ENCODE data around the gene SNX20. TPM values are rescaled to one million over a fixed set of nuclear protein-coding genes. Genes with fewer than 3 reads are reported as not detected.

SNX20 gene
- total RNA-seq, 1 experiment from 2014 or later: not detected

DNA sequence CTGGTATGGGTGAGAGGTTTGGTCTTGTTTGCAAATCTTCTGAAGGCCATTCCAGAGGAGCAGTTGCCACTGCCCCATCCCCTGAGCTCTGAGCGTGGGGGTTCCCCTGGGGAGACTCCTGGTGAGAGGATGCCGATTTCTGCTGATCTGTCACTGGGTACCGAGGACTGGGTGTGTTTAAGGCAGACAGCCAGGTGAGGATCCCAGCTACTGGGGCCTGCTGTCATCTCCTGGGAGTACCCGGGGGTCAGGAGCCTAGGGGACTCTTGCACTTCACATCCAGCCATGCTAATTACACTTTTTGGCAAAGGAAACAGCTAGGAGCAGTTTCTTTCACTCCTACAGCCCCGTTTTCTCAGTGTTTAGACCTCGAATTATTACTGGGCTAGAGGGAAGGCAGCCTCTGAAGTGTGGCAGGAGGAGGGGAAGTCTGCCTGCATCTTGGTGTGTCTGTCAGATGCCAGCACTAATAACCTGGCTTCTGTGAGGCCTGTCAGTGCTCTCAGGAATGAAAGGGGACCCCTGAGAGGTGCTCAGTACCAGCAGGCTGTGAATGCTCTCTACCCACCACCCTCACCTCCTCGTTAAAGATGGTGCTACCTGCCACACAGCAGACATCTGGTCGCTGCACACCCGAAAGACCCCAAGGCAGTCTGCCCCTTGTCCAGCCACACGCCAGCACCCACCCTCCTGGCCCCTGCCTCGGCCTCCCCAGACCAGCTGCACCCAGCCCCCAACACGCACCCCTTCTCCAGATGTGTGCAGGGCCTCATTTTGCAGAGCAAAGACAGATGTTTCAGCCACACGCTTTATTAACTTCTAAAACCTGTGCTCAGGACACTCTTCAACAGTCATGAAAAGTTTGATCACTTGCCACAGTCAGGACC, 43.2 kb downstream of the SNX20 start:
- DNase-seq (ENCODE audit: extremely low read depth, low read depth): no peak

DNA sequence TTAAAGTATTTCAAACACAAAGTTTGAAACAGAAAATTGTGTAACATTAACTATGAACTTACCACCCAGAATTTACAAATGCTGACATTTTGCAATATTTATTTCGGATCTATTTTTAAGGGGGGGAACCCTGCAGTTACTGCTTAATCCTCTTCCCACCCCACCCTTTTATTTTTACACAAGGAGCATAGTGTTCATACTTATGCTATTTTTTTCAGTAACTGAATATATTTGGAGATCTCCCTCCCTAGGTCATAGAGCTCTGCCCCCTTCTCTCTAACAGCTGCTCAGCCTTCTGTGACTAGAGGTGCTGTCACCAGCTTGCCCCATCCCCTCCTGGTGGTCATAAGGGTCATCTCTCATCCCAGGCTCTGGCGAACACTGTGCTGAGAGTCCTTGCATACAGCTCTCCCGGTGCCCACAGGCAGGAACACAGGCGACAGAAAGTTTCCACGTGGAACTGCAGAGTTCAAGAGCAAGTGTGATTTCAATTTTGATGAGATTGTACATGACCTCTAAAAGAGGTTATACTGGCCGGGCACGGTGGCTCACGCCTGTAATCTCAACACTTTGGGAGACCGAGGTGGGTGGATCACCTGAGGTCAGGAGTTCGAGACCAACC, 44.2 kb downstream of the SNX20 start:
- DNase-seq (ENCODE audit: extremely low read depth, low read depth): no peak

- no peak for DNase-seq (ENCODE audit: extremely low read depth, low read depth)
These were observed 45.4 kb downstream of the SNX20 start for GRCh38 chr16:50635505-50636392.

DNA sequence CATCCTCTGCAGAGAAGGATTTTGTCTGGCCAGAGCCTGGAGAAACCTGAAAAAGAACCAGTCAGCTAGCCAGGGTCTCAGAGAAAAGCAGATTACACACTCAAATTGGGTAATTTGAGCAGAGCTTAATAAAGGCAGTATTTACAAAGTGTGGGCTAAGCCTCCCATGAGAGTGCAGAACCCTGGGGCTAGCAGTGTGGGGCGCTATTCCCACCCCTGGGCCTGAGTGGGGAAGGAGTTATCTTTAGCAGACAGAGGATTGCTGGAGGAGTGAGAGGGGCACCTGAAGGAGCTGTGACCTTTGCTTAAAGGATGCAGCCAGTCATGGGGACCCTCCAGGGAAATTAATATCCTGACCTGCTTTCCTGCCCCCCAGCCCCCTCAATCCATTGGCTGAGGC, 46.2 kb downstream of the SNX20 start:
- no peak for DNase-seq (ENCODE audit: extremely low read depth, low read depth)

DNA sequence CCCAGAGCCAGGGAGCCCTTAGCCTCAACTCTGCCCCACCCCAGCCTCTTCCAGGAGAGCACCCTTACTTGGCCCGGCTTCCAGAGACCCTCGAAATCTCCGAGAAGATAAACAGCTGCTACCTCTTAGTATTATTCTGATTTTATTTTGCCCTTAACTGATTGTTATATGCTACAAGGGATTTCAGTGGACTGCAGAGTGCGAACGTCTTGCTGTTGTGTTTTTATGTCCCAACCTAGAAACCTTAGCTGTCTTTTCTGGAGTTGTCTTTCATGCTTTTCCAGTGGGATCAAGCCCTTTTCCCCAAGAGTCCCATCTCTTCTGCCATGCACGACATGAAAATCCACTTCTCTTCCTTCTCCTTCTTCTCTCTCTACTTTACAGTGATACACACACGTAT, 47.0 kb downstream of the SNX20 start:
- no peak for DNase-seq (ENCODE audit: extremely low read depth, low read depth)

DNA sequence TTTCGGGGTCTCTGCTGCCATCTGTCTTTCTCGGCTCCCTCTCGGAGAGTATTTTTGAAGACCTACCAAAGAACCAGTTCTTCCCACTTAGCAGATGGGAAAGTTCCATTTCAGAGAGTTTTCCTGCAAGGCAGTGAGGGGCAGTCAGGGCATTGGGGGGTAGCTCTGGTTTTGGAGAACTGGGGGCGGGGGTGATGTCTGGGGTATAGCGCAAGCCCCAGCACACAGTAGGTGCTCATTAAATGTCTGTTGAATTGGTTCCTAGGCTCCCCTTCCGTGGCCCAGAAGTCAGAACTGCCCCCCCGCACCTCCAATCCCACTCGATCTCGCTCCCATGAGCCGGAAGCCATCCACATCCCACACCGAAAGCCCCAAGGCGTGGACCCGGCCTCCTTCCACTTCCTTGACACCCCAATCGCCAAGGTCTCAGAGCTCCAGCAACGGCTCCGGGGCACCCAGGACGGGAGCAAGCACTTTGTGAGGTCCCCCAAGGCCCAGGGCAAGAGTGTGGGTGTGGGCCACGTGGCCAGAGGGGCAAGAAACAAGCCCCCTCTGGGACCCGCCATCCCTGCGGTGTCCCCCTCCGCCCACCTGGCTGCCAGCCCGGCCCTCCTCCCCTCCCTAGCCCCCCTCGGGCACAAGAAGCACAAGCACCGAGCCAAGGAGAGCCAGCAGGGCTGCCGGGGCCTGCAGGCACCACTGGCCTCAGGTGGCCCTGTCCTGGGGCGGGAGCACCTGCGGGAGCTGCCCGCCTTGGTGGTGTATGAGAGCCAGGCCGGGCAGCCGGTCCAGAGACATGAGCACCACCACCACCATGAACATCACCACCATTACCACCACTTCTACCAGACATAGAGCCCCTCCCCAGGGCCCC, 47.9 kb downstream of the SNX20 start:
- DNase-seq (ENCODE audit: extremely low read depth, low read depth): no peak

DNA sequence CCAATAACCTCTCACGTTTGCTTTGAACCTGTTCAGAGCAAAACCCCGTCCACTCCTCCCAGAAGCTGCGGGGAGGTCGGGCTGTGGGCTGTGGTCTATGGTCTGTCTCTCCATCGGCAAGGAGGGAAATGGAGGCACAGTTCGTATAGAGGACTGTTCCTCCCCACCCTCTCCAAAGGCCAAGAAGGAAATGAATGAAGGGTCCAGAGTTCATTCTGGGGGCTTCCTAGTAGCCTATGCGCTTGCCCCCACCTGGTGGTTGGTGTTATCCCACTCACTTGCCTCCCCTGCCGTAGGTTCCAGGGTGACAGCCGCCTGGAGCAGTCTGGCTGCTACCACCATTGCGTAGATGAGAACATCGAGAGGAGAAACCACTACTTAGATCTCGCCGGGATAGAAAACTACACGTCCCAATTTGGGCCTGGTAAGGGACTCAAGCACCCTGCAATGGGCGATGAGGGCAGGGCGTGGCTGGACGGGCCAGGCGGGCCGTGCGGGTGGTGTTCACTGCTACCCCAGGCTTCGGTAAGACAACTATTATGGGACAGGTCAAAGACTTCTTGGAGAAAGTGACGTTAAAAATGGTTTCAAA, 49.0 kb downstream of the SNX20 start:
- no peak for DNase-seq (ENCODE audit: extremely low read depth, low read depth)

- DNase-seq (ENCODE audit: extremely low read depth, low read depth): no peak
These were observed 49.7 kb downstream of the SNX20 start for GRCh38 chr16:50631249-50631984.

- no peak for DNase-seq (ENCODE audit: extremely low read depth, low read depth)
These were observed 50.6 kb downstream of the SNX20 start for GRCh38 chr16:50630394-50631020.

GRCh38 chr16:50629334-50629733, 51.8 kb downstream of the SNX20 start:
- DNase-seq (ENCODE audit: extremely low read depth, low read depth): no peak

GRCh38 chr16:50628156-50628802, 52.8 kb downstream of the SNX20 start:
- no peak for DNase-seq (ENCODE audit: extremely low read depth, low read depth)

- no peak for DNase-seq (ENCODE audit: extremely low read depth, low read depth)
These were observed 53.7 kb downstream of the SNX20 start for GRCh38 chr16:50627419-50627818.

GRCh38 chr16:50626868-50627267, 54.2 kb downstream of the SNX20 start:
- DNase-seq (ENCODE audit: extremely low read depth, low read depth): no peak

- DNase-seq (ENCODE audit: extremely low read depth, low read depth): no peak
These were observed 55.7 kb downstream of the SNX20 start for GRCh38 chr16:50625374-50625773.

GRCh38 chr16:50624449-50624970, 56.6 kb downstream of the SNX20 start:
- DNase-seq (ENCODE audit: extremely low read depth, low read depth): no peak

GRCh38 chr16:50622643-50623369, 58.3 kb downstream of the SNX20 start:
- no peak for DNase-seq (ENCODE audit: extremely low read depth, low read depth)

DNA sequence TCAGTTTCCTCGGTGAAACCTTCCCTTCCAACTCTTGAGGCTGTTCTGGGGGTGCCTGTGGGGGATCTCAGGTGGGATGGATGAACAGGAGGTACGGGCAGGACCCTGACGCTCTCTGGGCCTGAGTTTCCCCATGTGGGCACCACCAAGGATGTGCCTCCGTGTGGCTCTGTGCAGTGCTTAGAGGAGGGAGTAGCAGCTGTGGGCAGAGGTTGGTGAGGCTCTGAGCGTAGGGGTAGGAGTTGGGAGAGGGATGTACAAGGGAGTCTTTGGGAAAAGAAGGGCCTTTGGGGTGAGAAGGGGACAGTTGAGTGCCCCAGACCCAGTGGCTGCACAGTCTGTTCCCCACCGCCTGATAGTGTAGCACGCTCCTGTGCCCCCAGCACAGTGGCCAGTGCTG, 59.1 kb downstream of the SNX20 start:
- DNase-seq (ENCODE audit: extremely low read depth, low read depth): no peak
